GM18505 (cell line): ENCODE measurements around the gene RTEL1.

Experiments
- ATAC-seq: cut with Tn5 transposase; IDR thresholded peaks from one replicate; pipeline ENCODE4 v1.9.1; 2021; ENCODE audit not compliant: unreplicated experiment
- POLR2A ChIP-seq: IDR thresholded peaks from 4 replicates; pipeline ENCODE4 v1.6.1; 2011; ENCODE audit warnings: borderline replicate concordance; ENCODE audit not compliant: insufficient read depth, insufficient read length; ENCODE audit errors: extremely low read depth

The RTEL1 gene

GRCh38 chr20:63696628-63697356 is 38.7 kb downstream of the RTEL1 start, which contains the start of gene TNFRSF6B:
TNFRSF6B (plus strand) TSS chr20:63696652; CDS start chr20:63696768, 116 bp downstream.
- ATAC-seq, result no peak
- no peak for TF ChIP-seq POLR2A

DNA sequence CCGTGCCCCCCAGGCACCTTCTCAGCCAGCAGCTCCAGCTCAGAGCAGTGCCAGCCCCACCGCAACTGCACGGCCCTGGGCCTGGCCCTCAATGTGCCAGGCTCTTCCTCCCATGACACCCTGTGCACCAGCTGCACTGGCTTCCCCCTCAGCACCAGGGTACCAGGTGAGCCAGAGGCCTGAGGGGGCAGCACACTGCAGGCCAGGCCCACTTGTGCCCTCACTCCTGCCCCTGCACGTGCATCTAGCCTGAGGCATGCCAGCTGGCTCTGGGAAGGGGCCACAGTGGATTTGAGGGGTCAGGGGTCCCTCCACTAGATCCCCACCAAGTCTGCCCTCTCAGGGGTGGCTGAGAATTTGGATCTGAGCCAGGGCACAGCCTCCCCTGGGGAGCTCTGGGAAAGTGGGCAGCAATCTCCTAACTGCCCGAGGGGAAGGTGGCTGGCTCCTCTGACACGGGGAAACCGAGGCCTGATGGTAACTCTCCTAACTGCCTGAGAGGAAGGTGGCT is 39.3 kb downstream of the RTEL1 start:
- no peak for TF ChIP-seq POLR2A
- no peak for ATAC-seq

GRCh38 chr20:63697868-63698545 is 39.9 kb downstream of the RTEL1 start:
- ATAC-seq, result no peak
- no peak for TF ChIP-seq POLR2A

DNA sequence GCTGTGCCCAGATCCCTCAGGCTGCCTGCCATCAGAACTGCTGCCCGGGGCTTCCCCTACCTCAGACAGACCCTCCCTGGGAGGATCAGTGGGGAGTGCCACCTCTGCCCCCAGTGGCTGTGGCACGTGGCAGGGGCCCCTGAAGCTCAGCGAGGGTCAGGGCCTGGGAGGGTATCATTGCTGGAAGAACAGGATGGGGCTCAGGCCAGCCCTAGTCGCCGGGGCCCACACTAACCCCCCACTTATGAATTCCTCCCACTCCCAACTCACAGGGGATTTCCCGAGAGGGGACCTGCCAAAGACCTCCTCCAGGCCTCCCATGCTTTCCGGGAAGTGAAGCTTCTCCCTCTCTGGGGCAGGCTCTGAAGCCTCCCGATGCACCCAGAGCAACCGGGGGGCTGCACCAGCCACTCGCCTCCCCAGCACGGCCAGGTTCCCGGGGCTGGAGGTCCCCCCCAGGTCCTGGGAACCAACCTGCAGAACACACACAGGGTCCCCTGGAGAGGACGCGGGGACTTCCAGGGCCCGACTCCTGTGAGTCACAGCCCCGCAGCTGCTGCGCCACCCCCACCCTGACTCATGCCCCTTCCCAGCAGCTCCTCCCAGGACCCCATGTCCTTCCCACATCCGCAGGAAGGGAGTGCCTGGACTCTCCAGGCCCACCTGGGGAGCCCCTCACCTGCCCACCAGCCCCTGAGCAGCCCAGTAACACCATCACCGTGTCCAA is 40.8 kb downstream of the RTEL1 start:
- peak; percentile 22 for TF ChIP-seq POLR2A
- ATAC-seq, result no peak

DNA sequence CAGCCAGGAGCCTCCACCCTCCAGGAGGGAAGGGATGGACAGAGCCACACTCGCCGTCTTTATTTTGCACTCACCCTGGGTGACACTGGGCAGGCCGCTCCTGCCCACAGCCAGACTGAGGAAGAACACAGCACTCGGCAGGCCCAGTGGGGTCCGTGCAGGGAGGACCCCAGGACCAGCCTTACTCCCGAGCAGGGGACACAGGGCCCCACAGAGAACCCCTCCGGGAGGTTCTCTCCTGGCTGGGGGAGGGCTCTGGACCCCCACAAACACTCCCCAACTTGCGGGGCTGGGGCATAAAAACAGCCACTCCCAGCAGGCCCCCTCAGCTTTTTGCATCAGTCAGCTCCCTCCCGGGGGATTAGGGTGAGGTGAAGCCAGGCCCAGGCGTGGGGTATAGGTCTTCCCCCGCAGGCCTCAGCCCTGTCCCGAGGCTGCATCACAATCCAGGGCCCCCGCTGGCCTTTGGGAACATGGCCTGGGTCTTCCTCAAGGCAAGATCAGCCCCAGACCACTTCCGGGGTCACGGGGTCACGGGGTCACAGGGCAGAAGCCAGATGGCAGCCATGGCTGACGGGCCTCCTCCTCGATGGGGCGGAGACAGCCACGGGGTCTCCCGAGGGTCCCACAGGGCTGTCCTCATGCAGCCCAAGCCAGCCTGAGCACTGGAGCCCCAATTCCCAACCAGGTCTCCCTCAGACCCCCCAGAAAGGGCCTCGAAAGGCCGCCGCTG is 41.5 kb downstream of the RTEL1 start:
- ATAC-seq, result no peak

GRCh38 chr20:63700199-63701050 is 42.3 kb downstream of the RTEL1 start:
- ATAC-seq, result no peak
- TF ChIP-seq POLR2A, result no peak

More for the DNA sequence above, 41.5 kb downstream of the RTEL1 start:
- TF ChIP-seq POLR2A, result no peak

- ATAC-seq, result no peak
- no peak for TF ChIP-seq POLR2A
Observed at GRCh38 chr20:63701051-63701328, 42.9 kb downstream of the RTEL1 start.

DNA sequence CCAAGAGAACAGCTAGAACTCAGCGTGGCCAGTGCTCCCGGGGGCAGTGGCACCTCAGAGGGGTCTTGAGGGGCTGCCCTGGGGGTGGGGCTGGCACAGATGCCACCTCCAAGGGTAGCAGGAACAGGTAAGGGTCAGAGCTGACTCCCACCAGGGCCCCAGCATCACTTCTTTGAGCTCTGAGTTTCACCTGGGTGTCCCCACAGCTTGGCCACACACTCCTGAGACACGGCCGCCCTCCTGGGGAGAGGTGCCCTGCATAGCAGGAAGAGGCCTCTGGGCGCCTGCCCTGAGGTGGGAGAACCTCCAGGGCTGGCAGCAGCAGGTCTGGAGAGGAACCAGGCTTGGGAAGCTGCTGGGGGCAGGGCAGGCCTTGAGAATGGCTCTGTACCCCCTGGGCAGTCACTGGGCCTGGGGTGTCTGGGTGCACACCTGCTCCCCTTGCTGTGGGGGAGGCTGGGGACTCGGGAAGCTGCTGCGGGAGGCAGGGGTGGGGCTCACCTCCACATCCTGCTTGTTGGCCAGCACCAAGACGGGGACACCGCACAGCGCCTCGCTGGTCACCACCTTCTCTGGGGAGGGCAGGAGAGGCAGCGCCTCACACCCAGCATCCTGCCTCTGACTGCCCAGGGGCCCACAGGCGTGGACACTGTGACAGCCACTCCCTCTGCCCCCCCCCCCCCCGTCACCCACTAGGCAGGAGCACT is 43.4 kb downstream of the RTEL1 start:
- no peak for ATAC-seq
- no peak for TF ChIP-seq POLR2A

DNA sequence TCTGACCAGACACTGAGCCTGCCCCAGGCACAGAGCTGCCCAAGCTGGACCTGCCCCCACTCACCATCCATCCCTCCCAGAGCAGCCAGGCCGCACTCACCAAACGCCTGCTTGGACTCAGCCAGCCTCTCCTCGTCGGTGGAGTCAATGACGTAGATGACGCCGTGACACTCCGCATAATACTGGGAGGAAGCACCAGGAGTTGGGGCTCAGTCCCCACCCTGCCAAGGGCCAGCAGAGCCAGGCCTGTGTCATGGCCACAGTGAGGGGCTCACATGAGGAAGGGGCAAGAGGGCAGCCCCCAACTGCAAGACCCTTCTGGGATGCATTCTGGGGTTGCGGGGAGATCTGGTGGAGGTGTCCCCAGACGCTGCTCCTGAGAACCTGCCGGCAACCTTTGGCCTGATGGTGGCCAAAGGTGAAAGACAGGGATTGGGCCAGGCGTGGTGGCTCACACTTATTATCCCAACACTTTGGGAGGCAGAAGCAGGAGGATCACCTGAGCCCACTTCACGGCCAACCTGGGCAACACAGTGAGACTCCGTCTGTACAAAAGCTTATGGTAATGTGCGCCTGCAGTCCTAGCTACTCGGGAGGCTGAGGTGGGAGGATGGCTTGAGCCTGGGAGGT is 44.0 kb downstream of the RTEL1 start:
- ATAC-seq, result no peak
- peak; percentile 12 for TF ChIP-seq POLR2A

GRCh38 chr20:63702751-63703470 is 44.8 kb downstream of the RTEL1 start:
- ATAC-seq, result no peak

More at GRCh38 chr20:63702751-63703470, 44.8 kb downstream of the RTEL1 start:
- peak; percentile 32 for TF ChIP-seq POLR2A
